Fibroblast of lung (primary cell): Measurements from ENCODE around the gene PPIG. TPM values are rescaled to one million over a fixed set of nuclear protein-coding genes. Genes with fewer than 3 reads are reported as not detected.
"Not testable (repeated sequence)": the region's sequence is repeated elsewhere in the genome, so short reads cannot be mapped to it uniquely, and the experiment has no call there.

Source experiments
- DNase-seq, 2 donors: peaks; one replicate each; pipeline versions ENCODE4 v3.0.0 to v3.0.0-alpha.2; 2010; ENCODE audit warnings: low read depth in 2 of 2
- H2AFZ ChIP-seq: 2 replicates; pipeline ENCODE4 v1.5.1; 2012; ENCODE audit warnings: low read length, control low read depth, inconsistent platforms
- H3K27ac ChIP-seq: 2 replicates; pipeline ENCODE4 v1.5.1; 2011; ENCODE audit warnings: low read length, control low read depth; ENCODE audit not compliant: insufficient read depth
- H3K27me3 ChIP-seq: 2 replicates; pipeline ENCODE4 v1.5.1; 2011; ENCODE audit warnings: mild to moderate bottlenecking, low read length; ENCODE audit not compliant: control insufficient read depth, insufficient read depth
- H3K36me3 ChIP-seq: 2 replicates; pipeline ENCODE4 v1.5.1; 2011; ENCODE audit warnings: low read length; ENCODE audit not compliant: control insufficient read depth, insufficient read depth
- H3K4me1 ChIP-seq: 2 replicates; pipeline ENCODE4 v1.5.1; 2011; ENCODE audit warnings: low read length; ENCODE audit not compliant: control insufficient read depth, insufficient read depth; ENCODE audit errors: extremely low read depth
- H3K4me2 ChIP-seq: 2 replicates; pipeline ENCODE4 v1.5.1; 2011; ENCODE audit warnings: low read length, control low read depth; ENCODE audit not compliant: insufficient read depth; ENCODE audit errors: extremely low read depth
- H3K4me3 ChIP-seq, 4 experiments: fragments of 200-600 bp in 1 of 4; sonication (generic) in 1 of 4; replicated peaks in 1 of 4; 2 replicates each; pipeline ENCODE4 v1.5.1; 2011 to 2016; ENCODE audit warnings: low read length in 4 of 4, low read depth in 3 of 4, mild to moderate bottlenecking in 3 of 4, control low read depth in 2 of 4, inconsistent platforms in 1 of 4, mixed read lengths in 1 of 4; ENCODE audit not compliant: insufficient read depth in 1 of 4; ENCODE audit errors: control extremely low read depth in 1 of 4
- H3K79me2 ChIP-seq: 2 replicates; pipeline ENCODE4 v1.5.1; 2012; ENCODE audit warnings: mild to moderate bottlenecking, low read length, inconsistent platforms; ENCODE audit not compliant: control insufficient read depth, insufficient read depth
- H3K9ac ChIP-seq: 2 replicates; pipeline ENCODE4 v1.5.1; 2011; ENCODE audit warnings: mild to moderate bottlenecking, low read length, control low read depth; ENCODE audit not compliant: insufficient read depth
- H3K9me3 ChIP-seq: 2 replicates; pipeline ENCODE4 v1.5.1; 2012; ENCODE audit warnings: low read depth, low read length; ENCODE audit not compliant: control insufficient read depth, insufficient read depth
- H4K20me1 ChIP-seq: 2 replicates; pipeline ENCODE4 v1.5.1; 2011; ENCODE audit warnings: low read length; ENCODE audit not compliant: control insufficient read depth, insufficient read depth; ENCODE audit errors: extremely low read depth
- EZH2 ChIP-seq: IDR thresholded peaks from 2 replicates; pipeline ENCODE4 v1.5.1; 2012; ENCODE audit warnings: low read length, control low read depth, mild to moderate bottlenecking; ENCODE audit errors: missing control alignments
- polyA plus RNA-seq, 2 donors: library from polyadenylated mRNA; depleted of rRNA in 1 of 2; stranded (reverse) in 1 of 2; unstranded in 1 of 2; fragments of >200 nt; gene quantifications; 2 replicates each; pipeline ENCODE4 v1.2.1, GENCODE V29; 2011 to 2012; ENCODE audit warnings: missing spikeins in 1 of 2
- total RNA-seq: library from RNA; depleted of rRNA; stranded (reverse); fragments of >200 nt; gene quantifications from 2 replicates; pipeline ENCODE4 v1.2.1, GENCODE V29; 2014
- TF ChIP-seq, protein P1 (sequence below), 2 donors: IDR thresholded peaks in 1 of 2; conservative IDR thresholded peaks in 1 of 2; 1 replicate in 1 of 2; 2 replicates in 1 of 2; pipeline ENCODE4 v1.5.1; 2011 to 2012; ENCODE audit warnings: low read length in 2 of 2, control low read depth in 1 of 2, inconsistent platforms in 1 of 2, low read depth in 1 of 2, mild to moderate bottlenecking in 1 of 2

The PPIG gene
- total and polyA plus RNA-seq, 2 donors (not counting 1 experiment from before 2014, with no cell fraction given), result 31.7 to 45.5 TPM

DNA sequence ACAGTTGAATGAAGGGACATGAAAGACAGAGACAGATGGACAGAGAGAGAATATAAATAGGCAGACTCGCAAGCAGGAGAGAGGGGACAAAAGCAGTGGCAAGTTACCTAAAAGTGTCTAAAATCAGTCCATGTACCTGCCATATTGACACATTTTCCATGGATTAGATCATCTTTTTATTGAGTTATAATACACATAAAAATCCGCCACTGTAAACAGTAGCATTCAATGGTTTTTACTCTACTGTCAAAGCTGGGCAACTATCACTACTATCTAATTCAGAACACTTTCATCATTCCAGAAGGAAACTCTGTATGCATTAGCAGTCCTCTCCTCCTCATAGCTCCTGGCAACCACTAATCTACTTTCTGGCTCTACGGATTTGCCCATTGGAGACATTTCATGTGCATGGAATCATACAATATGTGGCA is 100.0 kb downstream of the PPIG start:
- Histone ChIP-seq H2AFZ (no peak overlapping the region), H3K4me1 (no peaks in the 10 kb centered on the region), H3K9me3 (no peaks in the 10 kb centered on the region), H3K27me3 (no peaks in the 10 kb centered on the region), H3K4me2 (no peak overlapping the region), H3K79me2 (no peaks in the 10 kb centered on the region), H3K4me3 (no peak overlapping the region), H4K20me1 (no peaks in the 10 kb centered on the region), H3K27ac (no peak overlapping the region), H3K36me3 (no peaks in the 10 kb centered on the region), H3K9ac (no peak overlapping the region)
- DNase-seq, result no peak
- TF ChIP-seq, protein P1, sequence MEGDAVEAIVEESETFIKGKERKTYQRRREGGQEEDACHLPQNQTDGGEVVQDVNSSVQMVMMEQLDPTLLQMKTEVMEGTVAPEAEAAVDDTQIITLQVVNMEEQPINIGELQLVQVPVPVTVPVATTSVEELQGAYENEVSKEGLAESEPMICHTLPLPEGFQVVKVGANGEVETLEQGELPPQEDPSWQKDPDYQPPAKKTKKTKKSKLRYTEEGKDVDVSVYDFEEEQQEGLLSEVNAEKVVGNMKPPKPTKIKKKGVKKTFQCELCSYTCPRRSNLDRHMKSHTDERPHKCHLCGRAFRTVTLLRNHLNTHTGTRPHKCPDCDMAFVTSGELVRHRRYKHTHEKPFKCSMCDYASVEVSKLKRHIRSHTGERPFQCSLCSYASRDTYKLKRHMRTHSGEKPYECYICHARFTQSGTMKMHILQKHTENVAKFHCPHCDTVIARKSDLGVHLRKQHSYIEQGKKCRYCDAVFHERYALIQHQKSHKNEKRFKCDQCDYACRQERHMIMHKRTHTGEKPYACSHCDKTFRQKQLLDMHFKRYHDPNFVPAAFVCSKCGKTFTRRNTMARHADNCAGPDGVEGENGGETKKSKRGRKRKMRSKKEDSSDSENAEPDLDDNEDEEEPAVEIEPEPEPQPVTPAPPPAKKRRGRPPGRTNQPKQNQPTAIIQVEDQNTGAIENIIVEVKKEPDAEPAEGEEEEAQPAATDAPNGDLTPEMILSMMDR (conservative IDR thresholded peaks at IDR 0.05 in 1 of 2, IDR thresholded peaks at IDR 0.05 in 1 of 2; ENCODE audit: low read depth in 1 of 2, low read length in 2 of 2), result no peak
- TF ChIP-seq EZH2, result no peak

- H3K27ac ChIP-seq, H3K9ac ChIP-seq, H4K20me1 ChIP-seq, H3K79me2 ChIP-seq, H2AFZ ChIP-seq, H3K4me2 ChIP-seq, H3K9me3 ChIP-seq, H3K4me1 ChIP-seq, H3K27me3 ChIP-seq, DNase-seq, H3K4me3 ChIP-seq, H3K36me3 ChIP-seq: not testable (repeated sequence)
Observed at GRCh38 chr2:169684712-169685111, 100.6 kb downstream of the PPIG start.

GRCh38 chr2:169686825-169687224 is 102.7 kb downstream of the PPIG start:
- H3K4me1 ChIP-seq, H3K36me3 ChIP-seq, H3K9ac ChIP-seq, H3K4me3 ChIP-seq, H3K27ac ChIP-seq, H3K27me3 ChIP-seq, H3K79me2 ChIP-seq, H2AFZ ChIP-seq, H4K20me1 ChIP-seq, H3K9me3 ChIP-seq, H3K4me2 ChIP-seq, DNase-seq: not testable (repeated sequence)

DNA sequence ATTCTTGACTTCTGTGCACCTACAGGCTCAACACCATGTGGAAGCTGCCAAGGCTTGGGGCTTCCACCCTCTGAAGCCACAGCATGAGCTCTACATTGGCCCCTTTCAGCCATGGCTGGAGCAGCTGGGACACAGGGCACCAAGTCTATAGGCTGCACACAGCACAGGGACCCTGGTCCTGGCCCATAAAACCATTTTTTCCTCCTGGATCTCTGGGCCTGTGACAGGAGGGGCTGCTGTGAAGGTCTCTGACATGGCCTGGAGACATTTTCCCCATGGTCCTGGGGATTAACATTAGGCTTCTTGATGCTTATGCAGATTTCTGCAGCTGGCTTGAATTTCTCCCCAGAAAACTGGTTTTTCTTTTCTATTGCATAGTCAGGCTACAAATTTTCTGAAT is 103.8 kb downstream of the PPIG start:
- not testable (repeated sequence) for H3K27ac ChIP-seq, H2AFZ ChIP-seq, H3K9me3 ChIP-seq, H4K20me1 ChIP-seq, H3K36me3 ChIP-seq, H3K9ac ChIP-seq, H3K27me3 ChIP-seq, H3K79me2 ChIP-seq, H3K4me3 ChIP-seq, H3K4me1 ChIP-seq, DNase-seq, H3K4me2 ChIP-seq
